Measurements from ENCODE around the gene MMP27.
A peak's percentile ranks its signal among the peaks of the same experiment; 100 is the strongest.

MMP27 gene

DNA sequence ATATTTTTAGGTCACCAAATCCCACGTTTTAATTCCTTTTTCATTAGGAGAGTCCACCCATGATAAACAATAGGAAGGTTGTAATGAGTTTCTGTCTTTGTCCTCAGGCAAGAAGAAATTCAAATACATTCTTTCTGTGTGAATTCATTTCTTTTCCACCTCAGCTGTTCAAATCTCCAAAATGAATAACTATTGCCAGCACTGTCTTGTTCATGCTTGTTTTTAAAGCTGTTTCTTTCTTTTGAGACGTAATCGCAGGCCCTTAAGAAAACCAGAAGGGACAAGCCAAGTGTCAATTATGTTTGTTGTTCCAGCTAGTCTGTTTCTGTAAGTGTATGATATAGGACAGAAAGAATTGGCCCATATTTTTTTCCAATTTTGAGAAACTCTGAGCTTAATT, 20.2 kb downstream of the MMP27 start:
- DNase-seq (ENCODE audit: low read depth in 1 of 2, low spot score in 1 of 2): no peak
- no peaks in the 10 kb centered on the region for H3K27me3 ChIP-seq (ENCODE audit: insufficient read depth, poor library complexity, severe bottlenecking)
- no peak overlapping the region for H3K27ac ChIP-seq (replicated peaks)
- TF ChIP-seq, protein P1, sequence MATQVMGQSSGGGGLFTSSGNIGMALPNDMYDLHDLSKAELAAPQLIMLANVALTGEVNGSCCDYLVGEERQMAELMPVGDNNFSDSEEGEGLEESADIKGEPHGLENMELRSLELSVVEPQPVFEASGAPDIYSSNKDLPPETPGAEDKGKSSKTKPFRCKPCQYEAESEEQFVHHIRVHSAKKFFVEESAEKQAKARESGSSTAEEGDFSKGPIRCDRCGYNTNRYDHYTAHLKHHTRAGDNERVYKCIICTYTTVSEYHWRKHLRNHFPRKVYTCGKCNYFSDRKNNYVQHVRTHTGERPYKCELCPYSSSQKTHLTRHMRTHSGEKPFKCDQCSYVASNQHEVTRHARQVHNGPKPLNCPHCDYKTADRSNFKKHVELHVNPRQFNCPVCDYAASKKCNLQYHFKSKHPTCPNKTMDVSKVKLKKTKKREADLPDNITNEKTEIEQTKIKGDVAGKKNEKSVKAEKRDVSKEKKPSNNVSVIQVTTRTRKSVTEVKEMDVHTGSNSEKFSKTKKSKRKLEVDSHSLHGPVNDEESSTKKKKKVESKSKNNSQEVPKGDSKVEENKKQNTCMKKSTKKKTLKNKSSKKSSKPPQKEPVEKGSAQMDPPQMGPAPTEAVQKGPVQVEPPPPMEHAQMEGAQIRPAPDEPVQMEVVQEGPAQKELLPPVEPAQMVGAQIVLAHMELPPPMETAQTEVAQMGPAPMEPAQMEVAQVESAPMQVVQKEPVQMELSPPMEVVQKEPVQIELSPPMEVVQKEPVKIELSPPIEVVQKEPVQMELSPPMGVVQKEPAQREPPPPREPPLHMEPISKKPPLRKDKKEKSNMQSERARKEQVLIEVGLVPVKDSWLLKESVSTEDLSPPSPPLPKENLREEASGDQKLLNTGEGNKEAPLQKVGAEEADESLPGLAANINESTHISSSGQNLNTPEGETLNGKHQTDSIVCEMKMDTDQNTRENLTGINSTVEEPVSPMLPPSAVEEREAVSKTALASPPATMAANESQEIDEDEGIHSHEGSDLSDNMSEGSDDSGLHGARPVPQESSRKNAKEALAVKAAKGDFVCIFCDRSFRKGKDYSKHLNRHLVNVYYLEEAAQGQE (IDR thresholded peaks at IDR 0.05; ENCODE audit: insufficient replicate concordance, low read depth): no peak
- TF ChIP-seq, protein P2, sequence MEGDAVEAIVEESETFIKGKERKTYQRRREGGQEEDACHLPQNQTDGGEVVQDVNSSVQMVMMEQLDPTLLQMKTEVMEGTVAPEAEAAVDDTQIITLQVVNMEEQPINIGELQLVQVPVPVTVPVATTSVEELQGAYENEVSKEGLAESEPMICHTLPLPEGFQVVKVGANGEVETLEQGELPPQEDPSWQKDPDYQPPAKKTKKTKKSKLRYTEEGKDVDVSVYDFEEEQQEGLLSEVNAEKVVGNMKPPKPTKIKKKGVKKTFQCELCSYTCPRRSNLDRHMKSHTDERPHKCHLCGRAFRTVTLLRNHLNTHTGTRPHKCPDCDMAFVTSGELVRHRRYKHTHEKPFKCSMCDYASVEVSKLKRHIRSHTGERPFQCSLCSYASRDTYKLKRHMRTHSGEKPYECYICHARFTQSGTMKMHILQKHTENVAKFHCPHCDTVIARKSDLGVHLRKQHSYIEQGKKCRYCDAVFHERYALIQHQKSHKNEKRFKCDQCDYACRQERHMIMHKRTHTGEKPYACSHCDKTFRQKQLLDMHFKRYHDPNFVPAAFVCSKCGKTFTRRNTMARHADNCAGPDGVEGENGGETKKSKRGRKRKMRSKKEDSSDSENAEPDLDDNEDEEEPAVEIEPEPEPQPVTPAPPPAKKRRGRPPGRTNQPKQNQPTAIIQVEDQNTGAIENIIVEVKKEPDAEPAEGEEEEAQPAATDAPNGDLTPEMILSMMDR (IDR thresholded peaks at IDR 0.05; ENCODE audit: insufficient read depth, low read length): no peak
- TF ChIP-seq SPI1 (IDR thresholded peaks at IDR 0.05; ENCODE audit: borderline replicate concordance, low read depth) (no peak), POLR2AphosphoS5 (IDR thresholded peaks at IDR 0.05; ENCODE audit: low read depth) (no peak), GABPA (IDR thresholded peaks at IDR 0.05; ENCODE audit: low read depth) (no peak)
- no peak overlapping the region for H3K4me3 ChIP-seq (replicated peaks; ENCODE audit: insufficient read depth, low read length)

DNA sequence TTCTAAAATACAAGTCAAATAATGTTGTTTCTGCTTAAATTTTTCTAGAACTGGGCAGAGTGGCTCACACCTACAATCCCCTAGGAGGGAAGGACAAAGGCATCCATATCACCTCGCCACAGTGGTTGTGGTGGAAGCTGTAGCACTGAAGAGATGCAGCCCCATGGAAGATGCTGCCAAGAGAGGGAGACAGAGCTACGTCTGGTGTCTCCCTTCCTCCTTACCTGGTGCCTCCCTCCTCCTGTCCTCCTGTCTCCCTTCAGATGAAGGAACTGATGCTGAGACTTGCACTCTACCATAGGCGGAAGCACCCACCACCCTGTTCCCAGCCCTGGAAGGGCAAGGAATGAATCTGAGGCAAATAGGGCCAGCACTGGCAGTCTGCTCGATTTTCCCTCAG, 22.3 kb downstream of the MMP27 start:
- no peak for DNase-seq (ENCODE audit: low read depth in 1 of 2, low spot score in 1 of 2)
- Histone ChIP-seq H3K27ac (replicated peaks) (no peak overlapping the region), H3K4me3 (replicated peaks; ENCODE audit: insufficient read depth, low read length) (no peak overlapping the region), H3K27me3 (ENCODE audit: insufficient read depth, poor library complexity, severe bottlenecking) (no peaks in the 10 kb centered on the region)
- TF ChIP-seq, protein P1 (IDR thresholded peaks at IDR 0.05; ENCODE audit: insufficient replicate concordance, low read depth): no peak
- TF ChIP-seq GABPA (IDR thresholded peaks at IDR 0.05; ENCODE audit: low read depth) (no peak), SPI1 (IDR thresholded peaks at IDR 0.05; ENCODE audit: borderline replicate concordance, low read depth) (no peak), POLR2AphosphoS5 (IDR thresholded peaks at IDR 0.05; ENCODE audit: low read depth) (no peak)
- TF ChIP-seq, protein P2 (IDR thresholded peaks at IDR 0.05; ENCODE audit: insufficient read depth, low read length): no peak

DNA sequence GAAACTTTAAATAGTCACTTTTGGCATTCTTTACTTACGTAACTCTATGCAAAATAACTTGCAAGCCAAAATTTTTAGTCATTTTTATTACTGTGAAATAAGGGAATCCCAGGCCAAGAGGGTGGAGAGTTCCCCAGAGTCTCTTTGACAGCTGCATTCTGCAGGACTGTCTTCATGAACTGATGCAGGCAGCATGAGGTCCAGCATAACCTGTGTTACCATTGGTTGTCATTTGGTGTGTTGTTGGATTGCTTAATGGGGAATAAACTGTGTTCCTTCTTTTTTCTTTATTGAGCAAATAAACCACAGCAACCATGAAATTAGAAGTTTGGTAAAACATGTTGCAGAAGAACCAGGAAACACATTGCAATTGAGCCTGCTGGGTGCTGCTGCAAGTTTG, 24.6 kb downstream of the MMP27 start:
- Histone ChIP-seq H3K4me3 (replicated peaks; ENCODE audit: insufficient read depth, low read length) (no peak overlapping the region), H3K27ac (replicated peaks) (peak overlapping the region; percentile 53), H3K27me3 (ENCODE audit: insufficient read depth, poor library complexity, severe bottlenecking) (no peaks in the 10 kb centered on the region)
- TF ChIP-seq POLR2AphosphoS5 (IDR thresholded peaks at IDR 0.05; ENCODE audit: low read depth) (peak; percentile 96), SPI1 (IDR thresholded peaks at IDR 0.05; ENCODE audit: borderline replicate concordance, low read depth) (peak; percentile 90), GABPA (IDR thresholded peaks at IDR 0.05; ENCODE audit: low read depth) (peak; percentile 59; the same call in 1 of the 2 replicates)
- TF ChIP-seq, protein P1 (IDR thresholded peaks at IDR 0.05; ENCODE audit: insufficient replicate concordance, low read depth): peak; percentile 54
- TF ChIP-seq, protein P2 (IDR thresholded peaks at IDR 0.05; ENCODE audit: insufficient read depth, low read length): no peak
- peak; percentile 85 to 90 for DNase-seq (ENCODE audit: low read depth in 1 of 2, low spot score in 1 of 2)

Measured in HL-60 (cell line).